ENCODE data around the gene KLK7.

Gene KLK7

GRCh38 chr19:51027873-51028272 lies 44.2 kb upstream of the KLK7 start:
- H3K4me3 ChIP-seq (ENCODE audit: low read depth, low read length): no peak overlapping the region
- in situ Hi-C loops (cut with HindIII; ENCODE audit: low pct_ligation_motif_present, low sequenced_read_pairs): no loop called here
- DNase-seq: no peak
- no peaks in the 10 kb centered on the region for H3K27me3 ChIP-seq (replicated peaks)
- TF ChIP-seq, protein P1, sequence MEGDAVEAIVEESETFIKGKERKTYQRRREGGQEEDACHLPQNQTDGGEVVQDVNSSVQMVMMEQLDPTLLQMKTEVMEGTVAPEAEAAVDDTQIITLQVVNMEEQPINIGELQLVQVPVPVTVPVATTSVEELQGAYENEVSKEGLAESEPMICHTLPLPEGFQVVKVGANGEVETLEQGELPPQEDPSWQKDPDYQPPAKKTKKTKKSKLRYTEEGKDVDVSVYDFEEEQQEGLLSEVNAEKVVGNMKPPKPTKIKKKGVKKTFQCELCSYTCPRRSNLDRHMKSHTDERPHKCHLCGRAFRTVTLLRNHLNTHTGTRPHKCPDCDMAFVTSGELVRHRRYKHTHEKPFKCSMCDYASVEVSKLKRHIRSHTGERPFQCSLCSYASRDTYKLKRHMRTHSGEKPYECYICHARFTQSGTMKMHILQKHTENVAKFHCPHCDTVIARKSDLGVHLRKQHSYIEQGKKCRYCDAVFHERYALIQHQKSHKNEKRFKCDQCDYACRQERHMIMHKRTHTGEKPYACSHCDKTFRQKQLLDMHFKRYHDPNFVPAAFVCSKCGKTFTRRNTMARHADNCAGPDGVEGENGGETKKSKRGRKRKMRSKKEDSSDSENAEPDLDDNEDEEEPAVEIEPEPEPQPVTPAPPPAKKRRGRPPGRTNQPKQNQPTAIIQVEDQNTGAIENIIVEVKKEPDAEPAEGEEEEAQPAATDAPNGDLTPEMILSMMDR (IDR thresholded peaks at IDR 0.05; ENCODE audit: low read depth, low read length, missing control alignments): no peak
- no peak overlapping the region for H3K27ac ChIP-seq
- H3K36me3 ChIP-seq (replicated peaks): no peaks in the 10 kb centered on the region

GRCh38 chr19:51027126-51027806 lies 43.5 kb upstream of the KLK7 start:
- TF ChIP-seq, protein P1 (IDR thresholded peaks at IDR 0.05; ENCODE audit: low read depth, low read length, missing control alignments): no peak
- no peak for DNase-seq
- Histone ChIP-seq H3K36me3 (replicated peaks) (no peaks in the 10 kb centered on the region), H3K27me3 (replicated peaks) (no peaks in the 10 kb centered on the region), H3K27ac (no peak overlapping the region), H3K4me3 (ENCODE audit: low read depth, low read length) (no peak overlapping the region)
- in situ Hi-C loops (cut with HindIII; ENCODE audit: low pct_ligation_motif_present, low sequenced_read_pairs): no loop called here

DNA sequence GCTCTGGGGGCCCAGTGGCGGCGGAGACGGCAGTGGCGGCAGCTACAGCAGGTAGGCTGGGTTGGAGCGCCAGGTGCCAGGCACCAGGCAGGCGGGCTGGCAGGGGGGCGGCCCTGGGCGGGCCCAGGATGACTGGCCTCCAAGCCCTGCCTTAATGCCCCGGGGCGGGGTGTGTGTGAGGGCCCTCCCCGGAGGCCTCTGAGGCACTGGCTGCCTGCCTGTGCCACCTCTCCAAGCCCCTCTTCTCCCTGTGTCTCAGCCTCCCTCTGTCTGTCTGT lies 42.8 kb upstream of the KLK7 start, which contains the start of gene KLK11:
Gene KLK11 (minus strand): TSS at position 63 of the 278 bp plus-strand sequence. CDS start 985 bp downstream, outside the sequence.
- Histone ChIP-seq H3K27ac (no peak within 1 kb of the TSS), H3K4me3 (ENCODE audit: low read depth, low read length) (no peak within 1 kb of the TSS), H3K27me3 (replicated peaks) (no peaks in the 10 kb centered on the region), H3K36me3 (replicated peaks) (no peaks in the 10 kb centered on the region)
- TF ChIP-seq, protein P1 (IDR thresholded peaks at IDR 0.05; ENCODE audit: low read depth, low read length, missing control alignments): no peak
- DNase-seq: no peak
- in situ Hi-C loops (cut with HindIII; ENCODE audit: low pct_ligation_motif_present, low sequenced_read_pairs): no loop called here

- DNase-seq: no peak
- TF ChIP-seq, protein P1 (IDR thresholded peaks at IDR 0.05; ENCODE audit: low read depth, low read length, missing control alignments): no peak
- in situ Hi-C loops (cut with HindIII; ENCODE audit: low pct_ligation_motif_present, low sequenced_read_pairs): no loop called here
- no peak overlapping the region for H3K4me3 ChIP-seq (ENCODE audit: low read depth, low read length)
- no peak overlapping the region for H3K27ac ChIP-seq
- H3K36me3 ChIP-seq (replicated peaks): no peaks in the 10 kb centered on the region
- H3K27me3 ChIP-seq (replicated peaks): no peaks in the 10 kb centered on the region
Measured at GRCh38 chr19:51025809-51026553, 42.3 kb upstream of the KLK7 start.

DNA sequence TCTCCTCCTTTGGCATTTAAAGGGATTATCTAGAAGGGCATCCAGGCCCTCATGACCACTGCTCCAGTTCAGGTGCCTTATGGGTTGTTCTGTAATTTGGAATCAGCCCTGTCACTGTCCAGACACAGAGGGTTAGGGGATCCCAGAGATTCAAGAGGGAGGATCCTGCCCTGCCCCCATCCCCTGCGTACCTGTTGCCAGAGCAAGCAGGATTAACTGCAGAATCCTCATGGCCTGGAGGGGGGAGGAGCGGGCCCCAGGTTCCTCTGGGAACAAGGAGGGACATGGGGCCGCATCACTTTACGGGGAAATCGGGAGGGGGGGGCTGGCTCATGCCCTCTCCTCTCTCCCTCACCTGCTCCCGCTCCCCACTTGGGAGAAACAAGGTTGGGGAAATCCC lies 41.7 kb upstream of the KLK7 start:
- H3K4me3 ChIP-seq (ENCODE audit: low read depth, low read length): no peak overlapping the region
- no peak for DNase-seq
- TF ChIP-seq, protein P1 (IDR thresholded peaks at IDR 0.05; ENCODE audit: low read depth, low read length, missing control alignments): no peak
- H3K27ac ChIP-seq: no peak overlapping the region
- in situ Hi-C loops (cut with HindIII; ENCODE audit: low pct_ligation_motif_present, low sequenced_read_pairs): no loop called here
- H3K27me3 ChIP-seq (replicated peaks): no peaks in the 10 kb centered on the region
- no peaks in the 10 kb centered on the region for H3K36me3 ChIP-seq (replicated peaks)
